GM10248 (cell line): ENCODE measurements around the gene MYO5B.

Experiments used
- CTCF ChIA-PET: fragments of 300-600 bp; sonication (Branson Sonifier 250); formaldehyde crosslinking; extraction: SDS; loops from one replicate; lab custom pipeline; 2021; ENCODE audit warnings: antibody characterized with exemption; lab: Yijun Ruan, JAX
- POLR2A ChIA-PET: fragments of 350-650 bp; sonication (Branson Sonifier 250); formaldehyde crosslinking; extraction: SDS; loops from one replicate; lab custom pipeline; 2020; ENCODE audit warnings: antibody characterized with exemption; lab: Yijun Ruan, JAX
- DNase-seq: peaks from one replicate; pipeline ENCODE4 v3.0.0; 2012; ENCODE audit errors: extremely low spot score
- TF ChIP-seq, protein P1 (sequence below): IDR thresholded peaks from 2 replicates; pipeline ENCODE4 v1.5.1; 2012; ENCODE audit warnings: mild to moderate bottlenecking, low read depth; ENCODE audit errors: extremely low read depth, missing control alignments, control extremely low read depth

The MYO5B gene

DNA sequence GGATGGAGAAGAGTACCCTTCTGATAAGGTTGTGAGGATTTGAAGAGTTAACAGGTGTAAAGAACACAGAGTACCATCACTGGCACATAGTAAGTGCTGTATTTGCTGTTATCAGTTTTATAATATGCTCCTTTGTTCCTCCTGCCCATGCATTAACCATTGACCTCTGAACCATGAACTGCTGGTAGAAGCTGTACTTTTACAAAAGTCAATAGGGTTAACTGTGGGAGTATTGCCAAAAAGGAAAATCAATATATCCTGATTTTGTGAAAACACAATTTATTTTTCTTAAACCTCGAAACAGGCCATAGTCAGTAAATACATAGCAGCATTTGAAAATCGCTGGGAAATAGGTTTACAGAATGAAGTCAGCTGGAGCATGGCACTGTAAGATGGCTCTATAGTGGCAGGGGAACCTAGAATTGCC is 362.7 kb downstream of the MYO5B start:
- no peak for DNase-seq
- ChIA-PET CTCF (no interaction called here), POLR2A (no interaction called here)
- TF ChIP-seq, protein P1, sequence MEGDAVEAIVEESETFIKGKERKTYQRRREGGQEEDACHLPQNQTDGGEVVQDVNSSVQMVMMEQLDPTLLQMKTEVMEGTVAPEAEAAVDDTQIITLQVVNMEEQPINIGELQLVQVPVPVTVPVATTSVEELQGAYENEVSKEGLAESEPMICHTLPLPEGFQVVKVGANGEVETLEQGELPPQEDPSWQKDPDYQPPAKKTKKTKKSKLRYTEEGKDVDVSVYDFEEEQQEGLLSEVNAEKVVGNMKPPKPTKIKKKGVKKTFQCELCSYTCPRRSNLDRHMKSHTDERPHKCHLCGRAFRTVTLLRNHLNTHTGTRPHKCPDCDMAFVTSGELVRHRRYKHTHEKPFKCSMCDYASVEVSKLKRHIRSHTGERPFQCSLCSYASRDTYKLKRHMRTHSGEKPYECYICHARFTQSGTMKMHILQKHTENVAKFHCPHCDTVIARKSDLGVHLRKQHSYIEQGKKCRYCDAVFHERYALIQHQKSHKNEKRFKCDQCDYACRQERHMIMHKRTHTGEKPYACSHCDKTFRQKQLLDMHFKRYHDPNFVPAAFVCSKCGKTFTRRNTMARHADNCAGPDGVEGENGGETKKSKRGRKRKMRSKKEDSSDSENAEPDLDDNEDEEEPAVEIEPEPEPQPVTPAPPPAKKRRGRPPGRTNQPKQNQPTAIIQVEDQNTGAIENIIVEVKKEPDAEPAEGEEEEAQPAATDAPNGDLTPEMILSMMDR: no peak

DNA sequence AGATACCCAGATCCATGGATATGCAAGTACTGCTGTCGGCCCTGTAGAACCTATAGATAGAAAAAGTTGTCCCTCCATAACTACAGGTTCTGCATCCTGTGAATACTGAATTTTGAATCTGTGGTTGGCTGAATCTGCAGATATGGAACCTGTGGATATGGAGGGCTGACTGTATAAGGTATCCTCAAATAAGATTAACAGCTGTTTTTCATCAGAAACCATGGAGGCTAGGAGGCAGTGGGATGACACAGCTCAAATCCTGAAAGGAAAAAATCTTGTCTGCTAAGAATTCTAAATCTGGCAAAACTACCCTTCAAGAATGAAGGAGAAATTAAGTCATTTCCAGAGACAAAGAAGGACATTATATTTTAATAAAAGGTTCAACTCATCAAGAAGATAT is 367.0 kb downstream of the MYO5B start:
- ChIA-PET CTCF (interaction anchor here (1.3 kb wide), 1 partner anchor 13 kb away, joined by 3 read pairs; no protein-coding TSS in a partner anchor), POLR2A (no interaction called here)
- no peak for DNase-seq
- TF ChIP-seq, protein P1: no peak

DNA sequence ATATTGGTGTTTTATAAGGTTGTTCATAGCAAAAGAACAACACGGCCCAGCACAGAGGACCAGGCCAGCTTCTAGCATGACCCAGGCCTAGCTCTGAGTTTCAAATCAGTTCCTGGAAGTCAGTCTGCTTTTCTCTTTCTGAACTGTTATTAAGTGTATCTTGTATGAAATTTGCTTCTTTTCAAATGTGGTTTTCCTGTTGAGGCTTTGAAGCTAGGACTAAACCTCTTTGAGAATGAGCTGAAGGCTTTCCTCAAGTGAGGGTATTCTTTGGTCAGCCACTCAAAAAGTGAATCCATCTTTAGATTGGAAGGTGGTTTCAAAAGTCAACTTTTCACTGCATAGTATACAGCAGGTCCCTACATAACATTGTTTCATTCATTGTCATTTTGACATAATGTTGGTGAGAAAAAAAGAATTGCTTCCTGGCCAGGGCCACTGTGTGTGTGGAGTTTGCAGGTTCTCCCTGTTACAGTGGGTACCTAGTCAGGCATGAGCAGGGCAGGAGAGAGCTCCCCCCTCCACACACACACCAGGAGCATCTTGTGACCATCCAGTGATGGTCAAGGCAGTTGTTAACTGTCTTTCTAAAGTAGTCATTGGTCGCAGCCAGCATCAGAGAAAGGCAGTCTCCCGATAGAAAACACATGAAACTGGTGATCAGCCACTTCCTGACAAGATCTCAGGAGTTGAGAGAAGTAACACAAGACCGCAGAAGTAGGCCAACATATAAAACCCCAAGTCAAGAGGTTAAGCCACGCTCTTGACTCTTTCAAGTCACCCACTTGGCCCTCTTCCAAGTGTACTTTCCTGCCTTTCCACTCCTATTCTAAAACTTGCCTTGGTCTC is 374.9 kb downstream of the MYO5B start:
- ChIA-PET POLR2A (no interaction called here), CTCF (interaction anchor here (1.3 to 1.6 kb wide), 2 partner anchors 15 to 39 kb away, joined by 3 to 6 read pairs; no protein-coding TSS in a partner anchor)
- TF ChIP-seq, protein P1: no peak
- no peak for DNase-seq

DNA sequence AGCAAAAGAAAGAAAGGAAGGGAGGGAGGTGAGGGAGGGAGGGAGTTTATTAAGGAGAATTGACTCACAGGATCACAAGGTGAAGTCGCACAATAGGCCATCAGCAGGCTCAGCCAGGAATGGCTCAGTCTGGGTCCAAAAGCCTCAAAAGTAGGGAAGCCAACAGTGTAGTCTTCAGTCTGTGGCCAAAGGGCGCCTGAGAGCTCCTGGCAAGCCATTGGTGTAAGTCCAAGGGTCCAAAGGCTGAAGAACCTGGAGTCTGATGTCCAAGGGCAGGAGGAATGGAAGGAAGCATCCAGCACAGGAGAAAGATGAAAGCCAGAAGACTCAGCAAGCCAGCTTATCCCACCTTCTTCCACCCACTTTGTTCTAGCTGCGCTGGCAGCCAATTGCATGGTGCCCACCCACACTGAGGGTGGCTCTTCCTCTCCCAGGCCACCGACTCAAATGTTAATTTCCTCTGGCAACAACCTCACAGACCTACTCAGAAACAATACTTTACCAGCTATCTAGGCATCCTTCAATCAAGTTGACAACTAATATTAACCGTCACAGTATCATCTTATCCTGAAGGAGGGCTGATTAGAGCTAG is 375.8 kb downstream of the MYO5B start:
- TF ChIP-seq, protein P1: no peak
- ChIA-PET POLR2A (no interaction called here), CTCF (interaction anchor here (1.6 kb wide), 1 partner anchor 39 kb away, joined by 6 read pairs; no protein-coding TSS in a partner anchor)
- no peak for DNase-seq

DNA sequence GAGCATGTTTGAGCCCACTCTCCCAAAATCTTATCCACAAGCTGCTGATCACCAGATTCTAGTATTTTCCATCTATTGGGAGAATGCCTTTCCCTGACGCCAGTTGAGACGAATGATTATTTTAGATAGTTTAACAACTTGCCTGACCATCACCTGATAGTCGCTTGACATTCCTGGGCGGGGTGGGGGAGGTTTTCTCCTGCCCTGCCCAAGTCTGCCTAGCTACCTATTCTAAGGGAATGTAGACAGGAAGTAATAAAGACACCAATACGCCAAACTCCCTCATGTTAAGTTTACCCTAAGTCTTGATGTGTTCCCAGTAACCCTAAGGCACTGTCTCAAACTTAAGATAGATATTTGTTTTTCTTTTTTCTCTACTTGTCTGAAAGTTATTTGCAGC is 377.0 kb downstream of the MYO5B start:
- TF ChIP-seq, protein P1: no peak
- ChIA-PET CTCF (no interaction called here), POLR2A (no interaction called here)
- DNase-seq: no peak

DNA sequence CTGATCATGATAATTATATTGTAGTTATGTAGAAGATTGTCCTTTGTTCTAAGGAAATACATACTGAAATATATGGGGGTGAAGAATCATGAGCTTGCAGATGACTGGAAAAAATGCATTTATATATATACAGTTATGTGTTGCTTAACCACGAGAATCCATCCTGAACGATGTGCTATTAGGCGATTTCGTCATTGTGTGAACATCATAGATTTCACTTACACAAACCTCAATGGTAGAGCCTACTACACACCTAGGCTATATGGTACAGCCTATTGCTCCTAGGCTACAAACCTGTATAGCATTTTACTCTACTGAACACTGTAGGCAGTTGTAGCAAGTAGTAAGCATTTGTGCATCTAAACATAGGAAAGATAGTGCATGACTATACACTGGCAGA is 379.0 kb downstream of the MYO5B start:
- CTCF ChIA-PET: no interaction called here
- TF ChIP-seq, protein P1: no peak
- DNase-seq: no peak
- POLR2A ChIA-PET: no interaction called here
